Activated naive CD4-positive, alpha-beta T cell treated with anti-CD3 and anti-CD28 coated beads, Interleukin-2, amount 10 ng/mL, durations not matched to agents 7 days and 5 days (primary cell): Measurements from ENCODE around the gene PPP2R3B.
"Not testable (repeated sequence)": the region's sequence is repeated elsewhere in the genome, so short reads cannot be mapped to it uniquely, and the experiment has no call there.

Source experiments
- CTCF ChIA-PET: fragments of 350-600 bp; sonication (Branson Sonifier 250); formaldehyde crosslinking; loops from one replicate; lab custom pipeline; 2021; ENCODE audit warnings: antibody characterized with exemption; lab: Charles Lee
- DNase-seq: peaks from one replicate; pipeline ENCODE4 v3.0.0-alpha.2; 2020
- H3K27ac Mint-ChIP-seq: one replicate; pipeline ENCODE4 v1.8.0; 2021; ENCODE audit warnings: mild to moderate bottlenecking, moderate library complexity, mixed read lengths
- H3K27me3 Mint-ChIP-seq: one replicate; pipeline ENCODE4 v1.8.0; 2021; ENCODE audit warnings: mild to moderate bottlenecking, mixed read lengths
- H3K36me3 Mint-ChIP-seq: one replicate; pipeline ENCODE4 v1.8.0; 2021; ENCODE audit warnings: mixed read lengths
- H3K4me1 Mint-ChIP-seq: one replicate; pipeline ENCODE4 v1.8.0; 2021; ENCODE audit warnings: mixed read lengths
- H3K4me3 Mint-ChIP-seq: one replicate; pipeline ENCODE4 v1.8.0; 2021; ENCODE audit warnings: mild to moderate bottlenecking, moderate library complexity, mixed read lengths
- H3K9me3 Mint-ChIP-seq: one replicate; pipeline ENCODE4 v1.8.0; 2021; ENCODE audit warnings: mixed read lengths

PPP2R3B gene

DNA sequence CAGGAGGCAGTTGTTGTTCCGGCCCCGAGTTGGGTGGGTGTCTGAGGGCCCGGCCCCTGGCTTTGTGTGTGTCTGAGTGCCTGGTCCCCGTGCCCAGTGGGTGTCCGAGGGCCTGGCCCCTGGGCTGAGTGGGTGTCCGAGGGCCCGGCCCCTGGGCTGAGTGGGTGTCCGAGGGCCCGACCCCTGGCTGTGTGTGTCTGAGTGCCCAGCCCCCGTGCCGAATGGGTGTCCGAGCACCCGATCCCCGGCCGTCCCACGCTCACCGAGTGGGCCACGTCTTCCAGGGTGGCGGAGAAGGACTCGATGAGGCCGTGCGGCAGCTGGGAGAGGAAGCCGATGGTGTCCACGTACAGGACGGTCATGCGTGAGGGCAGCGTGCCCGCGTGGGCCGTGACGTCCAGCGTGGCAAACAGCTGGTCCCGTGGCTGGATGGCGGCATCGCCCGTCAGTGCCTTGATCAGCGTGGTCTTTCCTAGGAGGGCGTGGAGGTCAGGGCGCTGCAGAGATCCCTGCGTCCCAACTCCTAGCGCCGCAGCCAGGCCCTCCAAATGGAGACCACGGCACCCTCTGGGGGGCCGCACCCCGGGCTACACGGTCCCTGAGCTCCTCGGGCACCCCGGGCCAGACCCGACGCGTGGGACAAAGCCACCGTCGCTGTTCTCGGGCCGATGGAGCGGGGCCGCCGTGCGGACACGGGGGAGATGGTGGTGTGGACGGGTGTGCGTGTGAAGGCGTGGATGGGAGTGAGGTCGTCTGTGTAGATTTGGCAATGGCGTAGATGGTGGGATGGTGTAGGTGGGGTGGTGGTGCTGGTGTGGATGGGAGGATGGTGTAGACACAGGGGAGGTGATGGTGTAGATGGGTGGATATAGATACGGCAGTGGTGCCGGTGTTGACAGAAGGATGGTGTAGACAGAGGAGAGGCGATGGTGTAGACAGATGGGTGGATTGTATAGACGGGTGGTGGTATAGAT, 75.3 kb downstream of the PPP2R3B start:
- CTCF ChIA-PET = no interaction called here
- H3K27me3 Mint-ChIP-seq = no peaks in the 10 kb centered on the region
- H3K4me1 Mint-ChIP-seq = no peaks in the 10 kb centered on the region
- H3K27ac Mint-ChIP-seq = no peak overlapping the region
- peaks cover 40% of the 10 kb centered on the region for H3K36me3 Mint-ChIP-seq
- no peak for DNase-seq
- no peaks in the 10 kb centered on the region for H3K9me3 Mint-ChIP-seq
- H3K4me3 Mint-ChIP-seq = no peak overlapping the region

DNA sequence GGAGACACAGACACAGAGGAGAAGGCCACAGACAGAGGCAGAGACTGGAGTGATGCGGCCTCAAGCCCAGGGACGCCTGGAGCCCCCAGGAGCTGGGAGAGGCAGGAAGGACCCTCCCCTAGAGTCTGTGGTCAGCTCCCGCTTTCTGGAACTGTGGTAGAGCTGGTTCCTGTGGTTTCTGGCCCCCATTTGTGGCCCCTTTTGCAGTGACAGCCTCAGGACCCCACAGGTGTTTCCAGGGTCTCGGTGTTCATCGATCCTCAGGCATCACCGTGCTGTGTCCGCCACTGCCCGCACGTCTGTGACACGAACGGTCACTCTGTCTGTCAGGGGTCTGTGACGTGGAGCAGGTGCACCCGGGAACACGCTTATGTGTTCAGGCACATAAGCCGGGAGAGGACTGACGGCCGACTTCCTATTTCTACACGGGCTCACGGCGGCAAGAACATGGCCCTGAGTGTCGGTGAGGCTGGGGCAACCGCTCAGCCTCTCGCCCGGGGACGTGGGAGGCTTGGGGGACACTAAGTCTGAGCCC, 76.0 kb downstream of the PPP2R3B start:
- Mint-ChIP-seq H3K9me3 (no peaks in the 10 kb centered on the region), H3K36me3 (peaks cover 43% of the 10 kb centered on the region), H3K27ac (no peak overlapping the region), H3K4me1 (no peaks in the 10 kb centered on the region), H3K27me3 (no peaks in the 10 kb centered on the region), H3K4me3 (no peak overlapping the region)
- CTCF ChIA-PET = no interaction called here
- DNase-seq = no peak

- H3K36me3 Mint-ChIP-seq = peaks cover 51% of the 10 kb centered on the region
- no peak overlapping the region for H3K27ac Mint-ChIP-seq
These were observed 77.7 kb downstream of the PPP2R3B start for GRCh38 chrX:308821-309520.

GRCh38 chrX:307261-308111, 79.2 kb downstream of the PPP2R3B start:
- CTCF ChIA-PET = no interaction called here
- no peak overlapping the region for H3K27ac Mint-ChIP-seq
- no peak overlapping the region for H3K4me3 Mint-ChIP-seq

More at GRCh38 chrX:308821-309520, 77.7 kb downstream of the PPP2R3B start:
- DNase-seq = no peak
- CTCF ChIA-PET = no interaction called here
- H3K4me3 Mint-ChIP-seq = no peak overlapping the region
- H3K9me3 Mint-ChIP-seq = no peaks in the 10 kb centered on the region
- H3K4me1 Mint-ChIP-seq = no peaks in the 10 kb centered on the region
- no peaks in the 10 kb centered on the region for H3K27me3 Mint-ChIP-seq

DNA sequence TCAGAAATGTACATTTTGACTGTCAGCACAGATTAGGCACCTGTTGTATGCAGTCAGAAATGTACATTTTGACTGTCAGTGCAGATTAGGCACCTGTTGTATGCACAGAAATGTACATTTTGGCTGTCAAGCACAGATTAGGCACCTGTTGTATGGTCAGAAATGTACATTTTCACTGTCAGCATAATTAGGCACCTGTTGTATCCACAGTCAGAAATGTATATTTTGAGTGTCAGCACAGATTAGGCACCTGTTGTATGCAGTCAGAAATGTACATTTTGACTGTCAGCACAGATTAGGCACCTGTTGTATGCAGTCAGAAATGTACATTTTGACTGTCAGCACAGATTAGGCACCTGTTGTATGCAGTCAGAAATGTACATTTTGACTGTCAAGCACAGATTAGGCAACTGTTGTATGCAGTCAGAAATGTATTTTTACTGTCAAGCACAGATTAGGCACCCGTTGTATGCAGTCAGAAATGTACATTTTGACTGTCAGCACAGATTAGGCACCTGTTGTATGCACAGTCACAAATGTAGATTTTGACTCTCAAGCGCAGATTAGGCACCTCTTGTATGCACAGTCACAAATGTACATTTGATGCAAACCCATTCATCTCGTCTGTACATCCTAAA, 80.0 kb downstream of the PPP2R3B start:
- DNase-seq, H3K4me3 Mint-ChIP-seq, H3K4me1 Mint-ChIP-seq, H3K9me3 Mint-ChIP-seq, H3K27me3 Mint-ChIP-seq, H3K27ac Mint-ChIP-seq, CTCF ChIA-PET: not testable (repeated sequence)
- H3K36me3 Mint-ChIP-seq = peaks cover 52% of the 10 kb centered on the region

More at GRCh38 chrX:307261-308111, 79.2 kb downstream of the PPP2R3B start:
- Mint-ChIP-seq H3K27me3 (no peaks in the 10 kb centered on the region), H3K36me3 (peaks cover 50% of the 10 kb centered on the region), H3K9me3 (no peaks in the 10 kb centered on the region), H3K4me1 (no peaks in the 10 kb centered on the region)
- no peak for DNase-seq

- H3K36me3 Mint-ChIP-seq = peaks cover 56% of the 10 kb centered on the region
- H3K4me1 Mint-ChIP-seq = not testable (repeated sequence)
These were observed 80.7 kb downstream of the PPP2R3B start for GRCh38 chrX:305781-306613.

GRCh38 chrX:302975-303374, 83.7 kb downstream of the PPP2R3B start:
- Mint-ChIP-seq H3K27ac (no peak overlapping the region), H3K4me3 (no peak overlapping the region), H3K9me3 (no peaks in the 10 kb centered on the region)

More at GRCh38 chrX:305781-306613, 80.7 kb downstream of the PPP2R3B start:
- H3K9me3 Mint-ChIP-seq, CTCF ChIA-PET, H3K27me3 Mint-ChIP-seq, H3K27ac Mint-ChIP-seq, H3K4me3 Mint-ChIP-seq, DNase-seq: not testable (repeated sequence)

GRCh38 chrX:300334-300733, 86.4 kb downstream of the PPP2R3B start:
- CTCF ChIA-PET = no interaction called here
- H3K36me3 Mint-ChIP-seq = peaks cover 51% of the 10 kb centered on the region

More at GRCh38 chrX:302975-303374, 83.7 kb downstream of the PPP2R3B start:
- no peak for DNase-seq
- Mint-ChIP-seq H3K4me1 (no peaks in the 10 kb centered on the region), H3K36me3 (peaks cover 54% of the 10 kb centered on the region), H3K27me3 (no peaks in the 10 kb centered on the region)
- CTCF ChIA-PET = no interaction called here

GRCh38 chrX:298993-299392, 87.7 kb downstream of the PPP2R3B start:
- H3K4me1 Mint-ChIP-seq = no peaks in the 10 kb centered on the region
- H3K4me3 Mint-ChIP-seq = no peak overlapping the region
- H3K36me3 Mint-ChIP-seq = peaks cover 46% of the 10 kb centered on the region
- no peaks in the 10 kb centered on the region for H3K27me3 Mint-ChIP-seq
- no peak overlapping the region for H3K27ac Mint-ChIP-seq
- CTCF ChIA-PET = no interaction called here
- DNase-seq = no peak
- H3K9me3 Mint-ChIP-seq = no peaks in the 10 kb centered on the region

More at GRCh38 chrX:300334-300733, 86.4 kb downstream of the PPP2R3B start:
- no peak overlapping the region for H3K27ac Mint-ChIP-seq
- H3K9me3 Mint-ChIP-seq = no peaks in the 10 kb centered on the region
- H3K4me3 Mint-ChIP-seq = no peak overlapping the region
- H3K4me1 Mint-ChIP-seq = no peaks in the 10 kb centered on the region
- DNase-seq = no peak
- H3K27me3 Mint-ChIP-seq = no peaks in the 10 kb centered on the region

GRCh38 chrX:295136-295535, 91.6 kb downstream of the PPP2R3B start:
- H3K9me3 Mint-ChIP-seq = peaks cover 5% of the 10 kb centered on the region
- no peak overlapping the region for H3K27ac Mint-ChIP-seq
- CTCF ChIA-PET = no interaction called here
- no peaks in the 10 kb centered on the region for H3K27me3 Mint-ChIP-seq
- H3K36me3 Mint-ChIP-seq = peaks cover 46% of the 10 kb centered on the region
- DNase-seq = no peak
- H3K4me3 Mint-ChIP-seq = no peak overlapping the region
- H3K4me1 Mint-ChIP-seq = no peaks in the 10 kb centered on the region

DNA sequence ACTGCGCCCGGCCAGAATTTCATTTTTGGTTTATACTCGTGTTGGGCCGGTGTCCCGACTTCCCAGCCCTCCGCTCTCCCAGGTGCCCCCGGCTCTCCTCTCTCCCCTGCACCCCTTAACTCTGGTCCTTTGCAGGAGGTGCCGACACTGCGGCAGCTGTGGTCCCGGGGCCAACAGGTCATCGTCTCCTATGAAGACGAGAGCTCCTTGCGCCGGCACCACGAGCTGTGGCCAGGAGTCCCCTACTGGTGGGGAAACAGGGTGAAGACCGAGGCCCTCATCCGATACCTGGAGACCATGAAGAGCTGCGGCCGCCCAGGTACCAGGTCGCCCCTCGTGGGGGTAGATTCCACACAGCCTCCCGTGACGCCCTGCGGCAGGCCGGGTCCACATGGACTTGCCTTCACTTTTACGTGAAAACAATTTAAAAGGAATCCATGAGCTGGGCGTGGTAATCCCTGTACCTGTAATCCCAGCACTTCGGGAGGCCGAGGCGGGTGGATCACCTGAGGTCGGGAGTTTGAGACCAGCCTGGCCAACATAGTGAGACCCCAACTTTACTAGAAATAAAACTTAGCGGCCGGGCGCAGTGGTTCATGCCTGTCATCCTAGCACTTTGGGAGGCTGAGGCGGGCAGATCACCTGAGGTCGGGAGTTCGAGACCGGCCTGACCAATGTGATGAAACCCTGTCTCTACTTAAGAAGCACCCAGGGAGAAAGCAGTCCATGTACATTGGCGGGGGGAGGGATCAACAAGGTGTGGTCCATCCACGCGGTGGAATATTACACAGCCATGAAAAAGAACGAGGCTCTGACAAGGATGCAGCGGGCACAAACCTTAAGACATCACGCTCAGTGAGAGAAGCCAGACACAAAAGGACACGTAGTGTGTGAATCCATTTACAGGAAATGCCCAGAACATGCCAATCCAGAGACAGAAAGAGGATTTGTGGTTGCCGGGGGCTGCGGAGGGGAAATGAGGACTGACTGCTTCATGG, 93.5 kb downstream of the PPP2R3B start:
- no peaks in the 10 kb centered on the region for H3K4me1 Mint-ChIP-seq
- H3K36me3 Mint-ChIP-seq = peaks cover 41% of the 10 kb centered on the region
- no peak overlapping the region for H3K27ac Mint-ChIP-seq
- H3K4me3 Mint-ChIP-seq = no peak overlapping the region
- no peaks in the 10 kb centered on the region for H3K27me3 Mint-ChIP-seq
- CTCF ChIA-PET = no interaction called here
- DNase-seq = no peak
- H3K9me3 Mint-ChIP-seq = peaks cover 5% of the 10 kb centered on the region

DNA sequence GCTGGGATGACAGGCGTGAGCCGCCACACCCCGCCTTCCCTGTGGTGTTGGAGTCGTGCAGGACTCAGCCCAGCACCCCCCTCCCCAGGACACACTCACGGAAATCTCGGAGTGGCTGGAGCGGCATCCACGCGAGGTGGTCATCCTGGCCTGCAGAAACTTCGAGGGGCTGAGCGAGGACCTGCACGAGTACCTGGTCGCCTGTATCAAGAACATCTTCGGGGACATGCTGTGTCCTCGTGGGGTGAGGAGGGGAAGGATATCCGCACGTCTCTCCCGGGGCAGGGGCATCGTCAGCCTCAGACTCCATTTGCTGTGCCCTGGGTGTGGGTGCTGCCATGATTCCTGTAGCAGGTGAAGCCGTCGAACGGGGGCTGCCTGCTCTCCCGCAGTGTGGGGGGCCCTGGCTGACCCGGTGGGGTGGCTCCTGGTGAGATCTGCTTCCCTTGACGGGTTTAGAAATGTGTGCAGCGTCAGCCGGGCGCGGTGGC, 95.3 kb downstream of the PPP2R3B start:
- no peak overlapping the region for H3K27ac Mint-ChIP-seq
- peaks cover 5% of the 10 kb centered on the region for H3K9me3 Mint-ChIP-seq
- peaks cover 43% of the 10 kb centered on the region for H3K36me3 Mint-ChIP-seq
- CTCF ChIA-PET = no interaction called here
- no peaks in the 10 kb centered on the region for H3K27me3 Mint-ChIP-seq
- H3K4me3 Mint-ChIP-seq = no peak overlapping the region
- DNase-seq = no peak
- H3K4me1 Mint-ChIP-seq = peaks cover 4% of the 10 kb centered on the region
